LNCAP (cell line): ENCODE data around the gene CLIC5.

ENCODE experiments used
- CTCF ChIP-seq: fragments of 450-650 bp; IDR thresholded peaks from 2 replicates; pipeline ENCODE4 v1.5.1; 2017; ENCODE audit warnings: mild to moderate bottlenecking

CLIC5 gene

GRCh38 chr6:45967363-45967762 lies 48.3 kb downstream of the CLIC5 start:
- TF ChIP-seq CTCF: no peak

GRCh38 chr6:45966797-45967196 lies 48.9 kb downstream of the CLIC5 start:
- no peak for TF ChIP-seq CTCF

- TF ChIP-seq CTCF: no peak
Observed at GRCh38 chr6:45966340-45966739, 49.3 kb downstream of the CLIC5 start.

GRCh38 chr6:45965792-45966191 lies 49.9 kb downstream of the CLIC5 start:
- TF ChIP-seq CTCF: no peak

GRCh38 chr6:45965007-45965406 lies 50.7 kb downstream of the CLIC5 start:
- no peak for TF ChIP-seq CTCF

DNA sequence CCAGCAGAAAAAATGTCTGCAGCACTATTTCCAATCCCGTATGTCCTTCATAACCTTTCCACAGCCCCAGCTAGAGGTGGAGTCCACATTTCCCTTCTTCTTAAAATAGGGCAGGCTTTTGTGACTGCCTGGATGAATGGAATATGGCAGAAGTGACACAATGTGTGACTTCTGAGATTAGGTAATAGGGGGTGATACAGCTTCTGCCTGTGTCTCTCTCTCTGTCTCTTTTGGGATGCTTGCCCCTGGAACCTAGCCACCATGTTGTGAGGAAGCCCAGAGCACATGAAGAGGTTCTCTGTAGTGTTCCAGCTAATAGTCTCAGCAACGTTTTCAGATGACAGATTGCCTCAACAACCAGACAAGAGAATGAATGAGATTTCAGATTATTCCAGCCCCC lies 51.4 kb downstream of the CLIC5 start:
- TF ChIP-seq CTCF: no peak

GRCh38 chr6:45963896-45964295 lies 51.8 kb downstream of the CLIC5 start:
- no peak for TF ChIP-seq CTCF

DNA sequence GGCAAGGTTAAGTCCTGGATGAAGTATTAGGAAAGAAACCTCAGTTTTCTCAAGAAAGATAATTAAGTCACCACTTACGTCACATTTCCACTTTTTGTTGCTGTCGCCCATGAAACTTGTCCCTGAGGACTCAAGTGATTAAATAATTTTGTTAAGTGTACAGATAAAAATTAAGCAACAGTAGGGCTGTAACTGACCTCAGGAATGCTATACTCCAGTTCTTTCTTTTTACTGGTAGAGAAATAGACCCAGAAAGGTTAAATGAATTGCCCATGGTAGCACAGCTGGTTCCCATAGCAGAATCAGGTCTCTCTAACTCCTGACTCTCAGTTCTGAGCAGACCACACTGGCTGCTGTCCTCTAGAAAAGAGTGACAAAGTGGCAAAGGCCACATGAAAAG lies 54.5 kb downstream of the CLIC5 start:
- no peak for TF ChIP-seq CTCF
